ENCODE measurements around the gene C16orf90.

The C16orf90 gene

GRCh38 chr16:3444032-3444388, 51.3 kb downstream of the C16orf90 start:
- no peak for TF ChIP-seq CTCF (IDR thresholded peaks at IDR 0.05)
- Histone ChIP-seq H3K4me3 (ENCODE audit: low read depth, low read length) (peak overlapping the region; percentile 85), H3K4me1 (peaks cover 9% of the 10 kb centered on the region)

More at GRCh38 chr16:3444032-3444388, 51.3 kb downstream of the C16orf90 start:
- Histone ChIP-seq H3K9ac (peak overlapping the region; percentile 78), H3K79me2 (peaks cover 49% of the 10 kb centered on the region), H3K9me3 (ENCODE audit: control insufficient read depth, low read length) (no peaks in the 10 kb centered on the region), H2AFZ (peak overlapping the region; percentile 86), H3K27me3 (ENCODE audit: control insufficient read depth, insufficient read depth, low read length) (no peaks in the 10 kb centered on the region), H3K4me2 (ENCODE audit: low read length) (peak overlapping the region; percentile 76), H3K36me3 (ENCODE audit: control insufficient read depth, insufficient read depth, low read length) (no peaks in the 10 kb centered on the region), H3K27ac (peak overlapping the region; percentile 89)

All from parathyroid adenoma (tissue), 2 donors.